Stomach (tissue), 4 donors: ENCODE data around the gene IL4.

Experiments used
- EP300 ChIP-seq: sonication (generic); formaldehyde crosslinking; IDR thresholded peaks from one replicate; pipeline ENCODE4 v1.6.1; 2017; ENCODE audit warnings: antibody characterized with exemption
- POLR2A ChIP-seq, 4 donors: fragments of 450-650 bp; IDR thresholded peaks; one replicate each; pipeline ENCODE4 v1.6.1; 2016; ENCODE audit warnings: antibody characterized with exemption in 4 of 4, control low read depth in 2 of 4, mild to moderate bottlenecking in 1 of 4, moderate library complexity in 1 of 4
- POLR2AphosphoS5 ChIP-seq, 3 donors: sonication (generic); formaldehyde crosslinking; IDR thresholded peaks; one replicate each; pipeline ENCODE4 v1.6.1; 2016; ENCODE audit warnings: antibody characterized with exemption in 3 of 3
- TF ChIP-seq, protein P1 (sequence below), 7 experiments: fragments of 450-650 bp in 4 of 7; fragments of 200-600 bp in 3 of 7; sonication (generic) in 3 of 7; IDR thresholded peaks; one replicate each; pipeline ENCODE4 v1.5.1; 2016 to 2019; ENCODE audit warnings: antibody characterized with exemption in 7 of 7, control low read depth in 2 of 7, mild to moderate bottlenecking in 1 of 7

DNA sequence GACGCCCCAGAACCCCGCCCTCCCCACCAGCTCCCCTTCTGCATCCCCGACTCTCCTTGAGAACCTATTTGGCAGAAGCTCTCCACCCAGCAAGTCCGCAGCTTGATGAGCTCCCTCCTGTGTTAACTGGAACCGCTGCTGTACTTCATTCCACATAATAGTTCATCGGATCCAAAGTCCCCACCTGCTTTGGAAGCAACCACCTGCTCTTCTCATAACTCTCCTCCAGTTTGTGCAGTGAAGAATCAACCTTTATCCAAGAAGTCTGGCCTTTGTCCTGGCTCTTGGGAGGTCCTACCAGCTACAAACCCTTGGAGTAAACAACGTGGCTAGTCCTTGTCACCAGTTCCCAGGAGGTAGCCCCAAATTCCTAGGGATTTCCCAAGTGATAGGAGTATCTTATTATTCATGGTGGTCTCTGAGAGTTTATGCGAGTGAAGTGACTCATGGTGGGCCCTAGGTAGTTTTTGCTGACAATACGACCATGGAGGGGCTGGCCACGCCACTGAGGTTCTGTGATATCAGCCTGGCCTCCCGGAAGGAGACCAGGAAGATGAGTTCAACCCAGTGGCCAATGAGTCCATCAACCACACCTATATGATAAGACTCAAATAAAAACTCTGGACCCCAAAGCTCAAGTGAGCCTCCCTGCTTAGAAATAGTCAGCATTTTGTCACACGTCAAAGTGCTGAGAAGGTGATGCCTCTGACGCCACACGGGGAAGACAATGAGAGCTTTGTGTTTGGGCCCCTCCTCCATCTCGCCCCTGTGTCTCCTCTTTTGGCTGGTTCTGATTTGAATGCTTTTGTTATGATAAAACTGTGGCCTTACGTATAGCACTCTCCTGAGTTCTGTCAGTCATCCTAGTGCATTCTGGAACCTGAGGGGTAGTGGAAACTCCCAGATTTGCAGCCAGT lies 3.6 kb upstream of the IL4 start:
- TF ChIP-seq, protein P1, sequence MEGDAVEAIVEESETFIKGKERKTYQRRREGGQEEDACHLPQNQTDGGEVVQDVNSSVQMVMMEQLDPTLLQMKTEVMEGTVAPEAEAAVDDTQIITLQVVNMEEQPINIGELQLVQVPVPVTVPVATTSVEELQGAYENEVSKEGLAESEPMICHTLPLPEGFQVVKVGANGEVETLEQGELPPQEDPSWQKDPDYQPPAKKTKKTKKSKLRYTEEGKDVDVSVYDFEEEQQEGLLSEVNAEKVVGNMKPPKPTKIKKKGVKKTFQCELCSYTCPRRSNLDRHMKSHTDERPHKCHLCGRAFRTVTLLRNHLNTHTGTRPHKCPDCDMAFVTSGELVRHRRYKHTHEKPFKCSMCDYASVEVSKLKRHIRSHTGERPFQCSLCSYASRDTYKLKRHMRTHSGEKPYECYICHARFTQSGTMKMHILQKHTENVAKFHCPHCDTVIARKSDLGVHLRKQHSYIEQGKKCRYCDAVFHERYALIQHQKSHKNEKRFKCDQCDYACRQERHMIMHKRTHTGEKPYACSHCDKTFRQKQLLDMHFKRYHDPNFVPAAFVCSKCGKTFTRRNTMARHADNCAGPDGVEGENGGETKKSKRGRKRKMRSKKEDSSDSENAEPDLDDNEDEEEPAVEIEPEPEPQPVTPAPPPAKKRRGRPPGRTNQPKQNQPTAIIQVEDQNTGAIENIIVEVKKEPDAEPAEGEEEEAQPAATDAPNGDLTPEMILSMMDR (IDR thresholded peaks at IDR 0.05) = no peak
- TF ChIP-seq POLR2A (IDR thresholded peaks at IDR 0.05) (no peak), EP300 (no peak), POLR2AphosphoS5 (IDR thresholded peaks at IDR 0.05) (no peak)
